HCT116 (cell line): ENCODE results near the gene NRGN. TPM values are rescaled to one million over a fixed set of nuclear protein-coding genes. Genes with fewer than 3 reads are reported as not detected.

Experiments used
- ATAC-seq: fragments of 200-7000 bp; cut with Tn5 transposase; 2 replicates; pipeline ENCODE4 v1.9.1; 2020; ENCODE audit warnings: mild to moderate bottlenecking, moderate library complexity
- BruUV-seq: library from RNA; stranded (reverse); fragments of 400-500 nt; replicated peaks from 2 replicates; lab custom pipeline; 2021; lab: Mats Ljungman, UMichigan
- CTCF ChIA-PET: fragments of 300-600 bp; sonication (Branson Sonifier 250); formaldehyde crosslinking; loops from one replicate; lab custom pipeline; 2021; ENCODE audit warnings: antibody characterized with exemption; lab: Charles Lee
- POLR2A ChIA-PET: fragments of 300-600, 350-600 bp; sonication (Branson Sonifier 250); formaldehyde crosslinking; loops from one replicate; lab custom pipeline; 2021; ENCODE audit warnings: antibody characterized with exemption; lab: Charles Lee
- RAD21 ChIA-PET, 2 experiments: fragments of 300-600 bp; sonication (Branson Sonifier 250); formaldehyde crosslinking; loops; one replicate each; lab custom pipeline; 2023; ENCODE audit warnings: low total read pairs in 2 of 2; ENCODE audit not compliant: uncharacterized antibody in 2 of 2, unreplicated experiment in 2 of 2, low non-redundant PET in 1 of 2; lab: Charles Lee
- DNase-seq: peaks from one replicate; pipeline ENCODE4 v3.0.0-alpha.2; 2010; ENCODE audit warnings: low read depth, low spot score
- H2AFZ ChIP-seq: fragments of 200-600 bp; shearing (Covaris generic), sonication (generic); 2 replicates; pipeline ENCODE4 v1.6.1; 2017; ENCODE audit warnings: low read depth, mixed run types, mixed read lengths, antibody characterized with exemption, low read length; ENCODE audit not compliant: poor library complexity, severe bottlenecking
- H3K27ac ChIP-seq: 2 replicates; pipeline ENCODE4 v1.5.1; 2012; ENCODE audit warnings: low read depth, low read length
- H3K27me3 ChIP-seq: fragments of 200-600 bp; sonication (generic); 2 replicates; pipeline ENCODE4 v1.6.1; 2016; ENCODE audit warnings: mixed run types, low read length, mixed read lengths; ENCODE audit not compliant: insufficient read depth
- H3K36me3 ChIP-seq, 2 experiments: fragments of 200-500 bp in 1 of 2; fragments of 200-600 bp in 1 of 2; sonication (Bioruptor generic) in 1 of 2; sonication (generic) in 1 of 2; 2 replicates each; pipeline versions ENCODE4 v1.5.1 to v1.6.1; 2014 to 2016; ENCODE audit warnings: low read length in 2 of 2, inconsistent platforms in 1 of 2, mixed read lengths in 1 of 2, mixed run types in 1 of 2; ENCODE audit not compliant: insufficient read depth in 2 of 2, control insufficient read depth in 1 of 2
- H3K4me1 ChIP-seq, 2 experiments: fragments of 200-600 bp in 1 of 2; sonication (generic) in 1 of 2; 2 replicates each; pipeline versions ENCODE4 v1.5.1 to v1.6.1; 2012 to 2017; ENCODE audit warnings: low read length in 2 of 2, inconsistent platforms in 1 of 2, mild to moderate bottlenecking in 1 of 2, mixed read lengths in 1 of 2, mixed run types in 1 of 2, moderate library complexity in 1 of 2; ENCODE audit not compliant: insufficient read depth in 2 of 2, control insufficient read depth in 1 of 2
- H3K4me2 ChIP-seq: fragments of 200-600 bp; sonication (generic); 2 replicates; pipeline ENCODE4 v1.6.1; 2017; ENCODE audit warnings: mixed run types, low read length, mixed read lengths
- H3K4me3 ChIP-seq, 2 experiments: fragments of 200-600 bp in 1 of 2; sonication (generic) in 1 of 2; replicated peaks in 1 of 2; 2 replicates each; pipeline ENCODE4 v1.5.1; 2011 to 2016; ENCODE audit warnings: low read length in 2 of 2, control low read depth in 1 of 2, low read depth in 1 of 2, mild to moderate bottlenecking in 1 of 2, mixed read lengths in 1 of 2, mixed run types in 1 of 2
- H3K79me2 ChIP-seq: fragments of 200-600 bp; sonication (generic); 2 replicates; pipeline ENCODE4 v1.6.1; 2017; ENCODE audit warnings: mild to moderate bottlenecking, mixed run types, low read length, moderate library complexity, mixed read lengths; ENCODE audit not compliant: insufficient read depth
- H3K9ac ChIP-seq: fragments of 200-600 bp; sonication (generic); 2 replicates; pipeline ENCODE4 v1.6.1; 2016; ENCODE audit warnings: low read length, mixed read lengths
- H3K9me2 ChIP-seq: fragments of 200-600 bp; sonication (generic), shearing (Covaris generic); 2 replicates; pipeline ENCODE4 v1.6.1; 2017; ENCODE audit warnings: mixed run types, mild to moderate bottlenecking, moderate library complexity; ENCODE audit not compliant: insufficient read depth
- H3K9me3 ChIP-seq, 2 experiments: fragments of 200-500 bp in 1 of 2; fragments of 200-600 bp in 1 of 2; sonication (Bioruptor generic) in 1 of 2; sonication (generic) in 1 of 2; 2 replicates each; pipeline ENCODE4 v1.6.1; 2014 to 2017; ENCODE audit warnings: low read length in 2 of 2, mixed read lengths in 2 of 2, inconsistent platforms in 1 of 2, low read depth in 1 of 2, mild to moderate bottlenecking in 1 of 2, mixed run types in 1 of 2, moderate library complexity in 1 of 2; ENCODE audit not compliant: control insufficient read depth in 1 of 2, insufficient read depth in 1 of 2
- H4K20me1 ChIP-seq: fragments of 200-600 bp; sonication (generic), shearing (Covaris generic); 2 replicates; pipeline ENCODE4 v1.6.1; 2017; ENCODE audit warnings: mixed run types, mild to moderate bottlenecking, moderate library complexity; ENCODE audit not compliant: insufficient read depth
- CBX3 ChIP-seq: IDR thresholded peaks from 2 replicates; pipeline ENCODE4 v1.6.1; 2012; ENCODE audit warnings: low read depth
- EGR1 ChIP-seq: IDR thresholded peaks from 2 replicates; pipeline ENCODE4 v1.6.1; 2012; ENCODE audit warnings: low read depth
- ELF1 ChIP-seq: IDR thresholded peaks from 2 replicates; pipeline ENCODE4 v1.6.1; 2012; ENCODE audit warnings: low read depth, borderline replicate concordance
- EZH2 ChIP-seq: fragments of 200-600 bp; sonication (generic); IDR thresholded peaks from 2 replicates; pipeline ENCODE4 v1.6.1; 2017; ENCODE audit warnings: antibody characterized with exemption, mixed run types
- EZH2phosphoT487 ChIP-seq: fragments of 200-600 bp; IDR thresholded peaks from 2 replicates; pipeline ENCODE4 v1.6.1; 2018; ENCODE audit warnings: antibody characterized with exemption, borderline replicate concordance
- FOSL1 ChIP-seq: IDR thresholded peaks from 2 replicates; pipeline ENCODE4 v1.6.1; 2012; ENCODE audit warnings: low read depth
- JUND ChIP-seq: IDR thresholded peaks from 2 replicates; pipeline ENCODE4 v1.6.1; 2012
- POLR2AphosphoS5 ChIP-seq: IDR thresholded peaks from 2 replicates; pipeline ENCODE4 v1.6.1; 2011; ENCODE audit warnings: mild to moderate bottlenecking, low read depth, low read length, moderate library complexity
- RAD21 ChIP-seq: IDR thresholded peaks from 2 replicates; pipeline ENCODE4 v1.6.1; 2012; ENCODE audit warnings: low read depth, mild to moderate bottlenecking
- SIN3A ChIP-seq: IDR thresholded peaks from 2 replicates; pipeline ENCODE4 v1.6.1; 2012; ENCODE audit warnings: low read depth
- SP1 ChIP-seq: IDR thresholded peaks from 2 replicates; pipeline ENCODE4 v1.6.1; 2012; ENCODE audit warnings: low read depth
- SRF ChIP-seq: IDR thresholded peaks from 2 replicates; pipeline ENCODE4 v1.6.1; 2012; ENCODE audit warnings: low read depth
- TCF7L2 ChIP-seq: IDR thresholded peaks from 2 replicates; pipeline ENCODE4 v1.7.0; 2011; ENCODE audit warnings: borderline replicate concordance, inconsistent platforms; ENCODE audit not compliant: insufficient read depth, insufficient read length; ENCODE audit errors: extremely low read depth
- YY1 ChIP-seq: IDR thresholded peaks from 2 replicates; pipeline ENCODE4 v1.6.1; 2011; ENCODE audit warnings: low read length, low read depth, moderate library complexity, mild to moderate bottlenecking; ENCODE audit not compliant: insufficient replicate concordance; ENCODE audit errors: extremely low read depth
- ZNF274 ChIP-seq: fragments of 200-500 bp; sonication (Bioruptor generic); IDR thresholded peaks from 2 replicates; pipeline ENCODE4 v1.6.1; 2014; ENCODE audit warnings: mild to moderate bottlenecking, low read depth, low read length, inconsistent platforms
- intact Hi-C: fragments of 100-400 bp; cut with micrococcal nuclease; formaldehyde crosslinking; loops from 2 replicates; pipeline ENCODE4 v1.10.0; 2022
- total RNA-seq: library from RNA; stranded (reverse); gene quantifications from one replicate; pipeline ENCODE4 v1.2.1, GENCODE V29; 2021; ENCODE audit not compliant: unreplicated experiment
- TF ChIP-seq, protein P1 (sequence below), 3 experiments: fragments of 200-600 bp in 1 of 3; sonication (generic) in 1 of 3; IDR thresholded peaks in 2 of 3; conservative IDR thresholded peaks in 1 of 3; 2 replicates each; pipeline ENCODE4 v1.5.1; 2012 to 2017; ENCODE audit warnings: low read depth in 2 of 3, low read length in 2 of 3, antibody characterized with exemption in 1 of 3, borderline replicate concordance in 1 of 3, control low read depth in 1 of 3, mild to moderate bottlenecking in 1 of 3, mixed read lengths in 1 of 3, mixed run types in 1 of 3, moderate library complexity in 1 of 3; ENCODE audit not compliant: insufficient read depth in 1 of 3
- TF ChIP-seq, protein P2 (sequence below): IDR thresholded peaks from 2 replicates; pipeline ENCODE4 v1.6.1; 2012
- TF ChIP-seq, protein P3 (sequence below): IDR thresholded peaks from 2 replicates; pipeline ENCODE4 v1.6.1; 2012; ENCODE audit warnings: low read depth

Gene NRGN
- total RNA-seq, 1 experiment from 2014 or later: 33.3 TPM

DNA sequence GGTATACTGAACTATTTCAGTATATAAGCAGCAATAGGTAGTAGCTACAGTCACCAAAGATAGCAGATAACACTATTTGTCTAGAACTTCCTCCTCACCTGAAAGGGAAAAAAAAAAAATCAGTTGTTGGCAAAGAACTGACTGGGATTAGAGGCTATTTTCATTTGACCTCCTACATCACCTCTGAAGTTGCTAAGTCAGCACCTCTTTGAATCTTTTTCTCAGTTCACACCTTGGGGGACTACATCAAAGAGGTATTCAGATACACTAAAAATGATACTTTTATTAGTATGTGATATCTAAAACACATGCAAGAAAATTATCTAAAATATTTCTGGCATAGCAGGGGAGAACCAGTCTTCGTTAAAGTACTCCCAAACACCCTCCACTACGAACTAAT is 44.3 kb downstream of the NRGN start:
- Histone ChIP-seq H3K9ac (no peak overlapping the region), H3K36me3 (no peaks in the 10 kb centered on the region), H3K27ac (no peak overlapping the region), H3K4me1 (no peaks in the 10 kb centered on the region), H4K20me1 (0 out of 2 replicates have a peak, but pooled peaks cover 3% of the 10 kb centered on the region), H3K4me2 (no peak overlapping the region), H3K9me2 (no peaks in the 10 kb centered on the region), H3K9me3 (no peaks in the 10 kb centered on the region), H3K27me3 (no peaks in the 10 kb centered on the region), H2AFZ (no peak overlapping the region), H3K79me2 (peaks cover 24% of the 10 kb centered on the region), H3K4me3 (no peak overlapping the region)
- RAD21 ChIA-PET: no interaction called here
- intact Hi-C loops: no loop called here
- no TSS peak for BruUV-seq
- TF ChIP-seq EZH2 (no peak), RAD21 (no peak), SRF (no peak), EZH2phosphoT487 (no peak), SIN3A (no peak), TCF7L2 (no peak), JUND (no peak), FOSL1 (no peak), YY1 (no peak), ELF1 (no peak), ZNF274 (no peak), CBX3 (no peak), POLR2AphosphoS5 (no peak), SP1 (no peak), EGR1 (no peak)
- TF ChIP-seq, protein P1, sequence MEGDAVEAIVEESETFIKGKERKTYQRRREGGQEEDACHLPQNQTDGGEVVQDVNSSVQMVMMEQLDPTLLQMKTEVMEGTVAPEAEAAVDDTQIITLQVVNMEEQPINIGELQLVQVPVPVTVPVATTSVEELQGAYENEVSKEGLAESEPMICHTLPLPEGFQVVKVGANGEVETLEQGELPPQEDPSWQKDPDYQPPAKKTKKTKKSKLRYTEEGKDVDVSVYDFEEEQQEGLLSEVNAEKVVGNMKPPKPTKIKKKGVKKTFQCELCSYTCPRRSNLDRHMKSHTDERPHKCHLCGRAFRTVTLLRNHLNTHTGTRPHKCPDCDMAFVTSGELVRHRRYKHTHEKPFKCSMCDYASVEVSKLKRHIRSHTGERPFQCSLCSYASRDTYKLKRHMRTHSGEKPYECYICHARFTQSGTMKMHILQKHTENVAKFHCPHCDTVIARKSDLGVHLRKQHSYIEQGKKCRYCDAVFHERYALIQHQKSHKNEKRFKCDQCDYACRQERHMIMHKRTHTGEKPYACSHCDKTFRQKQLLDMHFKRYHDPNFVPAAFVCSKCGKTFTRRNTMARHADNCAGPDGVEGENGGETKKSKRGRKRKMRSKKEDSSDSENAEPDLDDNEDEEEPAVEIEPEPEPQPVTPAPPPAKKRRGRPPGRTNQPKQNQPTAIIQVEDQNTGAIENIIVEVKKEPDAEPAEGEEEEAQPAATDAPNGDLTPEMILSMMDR (IDR thresholded peaks at IDR 0.05 in 2 of 3, conservative IDR thresholded peaks at IDR 0.05 in 1 of 3; ENCODE audit: borderline replicate concordance in 1 of 3, insufficient read depth in 1 of 3, low read depth in 2 of 3, low read length in 2 of 3): no peak
- TF ChIP-seq, protein P2, sequence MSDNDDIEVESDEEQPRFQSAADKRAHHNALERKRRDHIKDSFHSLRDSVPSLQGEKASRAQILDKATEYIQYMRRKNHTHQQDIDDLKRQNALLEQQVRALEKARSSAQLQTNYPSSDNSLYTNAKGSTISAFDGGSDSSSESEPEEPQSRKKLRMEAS: no peak
- TF ChIP-seq, protein P3, sequence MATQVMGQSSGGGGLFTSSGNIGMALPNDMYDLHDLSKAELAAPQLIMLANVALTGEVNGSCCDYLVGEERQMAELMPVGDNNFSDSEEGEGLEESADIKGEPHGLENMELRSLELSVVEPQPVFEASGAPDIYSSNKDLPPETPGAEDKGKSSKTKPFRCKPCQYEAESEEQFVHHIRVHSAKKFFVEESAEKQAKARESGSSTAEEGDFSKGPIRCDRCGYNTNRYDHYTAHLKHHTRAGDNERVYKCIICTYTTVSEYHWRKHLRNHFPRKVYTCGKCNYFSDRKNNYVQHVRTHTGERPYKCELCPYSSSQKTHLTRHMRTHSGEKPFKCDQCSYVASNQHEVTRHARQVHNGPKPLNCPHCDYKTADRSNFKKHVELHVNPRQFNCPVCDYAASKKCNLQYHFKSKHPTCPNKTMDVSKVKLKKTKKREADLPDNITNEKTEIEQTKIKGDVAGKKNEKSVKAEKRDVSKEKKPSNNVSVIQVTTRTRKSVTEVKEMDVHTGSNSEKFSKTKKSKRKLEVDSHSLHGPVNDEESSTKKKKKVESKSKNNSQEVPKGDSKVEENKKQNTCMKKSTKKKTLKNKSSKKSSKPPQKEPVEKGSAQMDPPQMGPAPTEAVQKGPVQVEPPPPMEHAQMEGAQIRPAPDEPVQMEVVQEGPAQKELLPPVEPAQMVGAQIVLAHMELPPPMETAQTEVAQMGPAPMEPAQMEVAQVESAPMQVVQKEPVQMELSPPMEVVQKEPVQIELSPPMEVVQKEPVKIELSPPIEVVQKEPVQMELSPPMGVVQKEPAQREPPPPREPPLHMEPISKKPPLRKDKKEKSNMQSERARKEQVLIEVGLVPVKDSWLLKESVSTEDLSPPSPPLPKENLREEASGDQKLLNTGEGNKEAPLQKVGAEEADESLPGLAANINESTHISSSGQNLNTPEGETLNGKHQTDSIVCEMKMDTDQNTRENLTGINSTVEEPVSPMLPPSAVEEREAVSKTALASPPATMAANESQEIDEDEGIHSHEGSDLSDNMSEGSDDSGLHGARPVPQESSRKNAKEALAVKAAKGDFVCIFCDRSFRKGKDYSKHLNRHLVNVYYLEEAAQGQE: no peak
- CTCF ChIA-PET: interaction anchor here (1.2 kb wide), 1 partner anchor 92 kb away, joined by 3 read pairs; no protein-coding TSS in a partner anchor
- DNase-seq (no peak), ATAC-seq (no peak)
- POLR2A ChIA-PET: interaction anchor here (0.6 to 0.7 kb wide), 2 partner anchors 10 to 131 kb away, joined by 3 read pairs; no protein-coding TSS in a partner anchor
